ENCODE data around the gene APBB1.
"Not testable (repeated sequence)": the region's sequence is repeated elsewhere in the genome, so short reads cannot be mapped to it uniquely, and the experiment has no call there.

The APBB1 gene

GRCh38 chr11:6417907-6418556, 862 bp downstream of the APBB1 start:
- no peak for DNase-seq (ENCODE audit: low spot score)

- no peak for DNase-seq (ENCODE audit: low spot score)
Observed at GRCh38 chr11:6415797-6416196, 3.1 kb downstream of the APBB1 start.

- no peak for DNase-seq (ENCODE audit: low spot score)
Observed at GRCh38 chr11:6414874-6415328, 4.0 kb downstream of the APBB1 start.

- peak; percentile 52 for DNase-seq (ENCODE audit: low spot score)
Observed at GRCh38 chr11:6413791-6414201, 5.1 kb downstream of the APBB1 start.

GRCh38 chr11:6411594-6412031, 7.3 kb downstream of the APBB1 start:
- DNase-seq (ENCODE audit: low spot score): no peak

- no peak for DNase-seq (ENCODE audit: low spot score)
Observed at GRCh38 chr11:6410695-6411430, 8.0 kb downstream of the APBB1 start.

- no peak for DNase-seq (ENCODE audit: low spot score)
Observed at GRCh38 chr11:6406370-6406769, 12.5 kb downstream of the APBB1 start.

GRCh38 chr11:6405846-6406245, 13.0 kb downstream of the APBB1 start:
- DNase-seq (ENCODE audit: low spot score): no peak

- DNase-seq (ENCODE audit: low spot score): no peak
Observed at GRCh38 chr11:6405052-6405667, 13.7 kb downstream of the APBB1 start.

- peak; percentile 30 for DNase-seq (ENCODE audit: low spot score)
Observed at GRCh38 chr11:6404342-6405051, 14.4 kb downstream of the APBB1 start.

- DNase-seq (ENCODE audit: low spot score): no peak
Observed at GRCh38 chr11:6403539-6403938, 15.4 kb downstream of the APBB1 start.

- peak; percentile 79 for DNase-seq (ENCODE audit: low spot score)
Observed at GRCh38 chr11:6402561-6402981, 16.3 kb downstream of the APBB1 start.

GRCh38 chr11:6402061-6402470, 16.8 kb downstream of the APBB1 start:
- no peak for DNase-seq (ENCODE audit: low spot score)

GRCh38 chr11:6401464-6401863, 17.4 kb downstream of the APBB1 start:
- DNase-seq (ENCODE audit: low spot score): no peak

GRCh38 chr11:6400431-6401345, 18.2 kb downstream of the APBB1 start:
- no peak for DNase-seq (ENCODE audit: low spot score)

GRCh38 chr11:6397636-6398035, 21.3 kb downstream of the APBB1 start:
- DNase-seq (ENCODE audit: low spot score): no peak

GRCh38 chr11:6397156-6397555, 21.7 kb downstream of the APBB1 start:
- DNase-seq (ENCODE audit: low spot score): no peak

GRCh38 chr11:6395470-6396060, 23.3 kb downstream of the APBB1 start:
- no peak for DNase-seq (ENCODE audit: low spot score)

- no peak for DNase-seq (ENCODE audit: low spot score)
Observed at GRCh38 chr11:6393989-6394670, 24.8 kb downstream of the APBB1 start.

- not testable (repeated sequence) for DNase-seq (ENCODE audit: low spot score)
Observed at GRCh38 chr11:6392251-6392650, 26.6 kb downstream of the APBB1 start.
